Activated naive CD4-positive, alpha-beta T cell treated with anti-CD3 and anti-CD28 coated beads, Interleukin-2, amount 50 U/mL, for 72 hours (primary cell): ENCODE measurements around the gene CYS1. TPM values are rescaled to one million over a fixed set of nuclear protein-coding genes. Genes with fewer than 3 reads are reported as not detected.

Experiments used
- ATAC-seq, 2 donors: fragments of 150-1000 bp; cut with Tn5 transposase; 2 replicates each; pipeline ENCODE4 v1.10.0; 2021; ENCODE audit warnings: mild to moderate bottlenecking in 2 of 2, moderate library complexity in 2 of 2
- DNase-seq, 2 donors: peaks; one replicate each; pipeline ENCODE4 v3.0.0; 2021 to 2022; ENCODE audit warnings: low spot score in 2 of 2
- H3K27ac Mint-ChIP-seq, 2 donors: one replicate each; pipeline ENCODE4 v1.8.0; 2022; ENCODE audit warnings: mild to moderate bottlenecking in 2 of 2, mixed read lengths in 2 of 2
- H3K36me3 Mint-ChIP-seq, 2 donors: one replicate each; pipeline ENCODE4 v1.8.0; 2022; ENCODE audit warnings: mixed read lengths in 2 of 2
- H3K9me3 Mint-ChIP-seq, 2 donors: one replicate each; pipeline ENCODE4 v1.8.0; 2022; ENCODE audit warnings: mixed read lengths in 2 of 2
- total RNA-seq, 2 donors: library from RNA; stranded (reverse); gene quantifications; one replicate each; pipeline ENCODE4 v1.2.3, GENCODE V29; 2022

CYS1 gene
- total RNA-seq, 2 donors from 2014 or later: not detected

- no peak overlapping the region for H3K27ac Mint-ChIP-seq
- no peaks in the 10 kb centered on the region for H3K9me3 Mint-ChIP-seq
- DNase-seq (no peak), ATAC-seq (no peak)
- peaks cover 1 to 4% of the 10 kb centered on the region in 2 donors for H3K36me3 Mint-ChIP-seq
Observed at GRCh38 chr2:10047616-10048500, 32.4 kb downstream of the CYS1 start.

GRCh38 chr2:10046931-10047330 lies 33.3 kb downstream of the CYS1 start:
- ATAC-seq (no peak), DNase-seq (no peak)
- Mint-ChIP-seq H3K27ac (no peak overlapping the region), H3K9me3 (no peaks in the 10 kb centered on the region), H3K36me3 (peaks cover 6% of the 10 kb centered on the region in 2 donors)

- peaks cover 6% of the 10 kb centered on the region in 2 donors for H3K36me3 Mint-ChIP-seq
- H3K9me3 Mint-ChIP-seq: no peaks in the 10 kb centered on the region
- DNase-seq (no peak), ATAC-seq (no peak)
- H3K27ac Mint-ChIP-seq: no peak overlapping the region
Observed at GRCh38 chr2:10045561-10046355, 34.5 kb downstream of the CYS1 start.

- H3K27ac Mint-ChIP-seq: peak overlapping the region; percentile 5 to 48
- ATAC-seq (peak; percentile 83 to 87), DNase-seq (peak; percentile 82 to 99)
- peaks cover 6% of the 10 kb centered on the region in 2 donors for H3K36me3 Mint-ChIP-seq
- H3K9me3 Mint-ChIP-seq: no peaks in the 10 kb centered on the region
Observed at GRCh38 chr2:10043906-10044601, 36.2 kb downstream of the CYS1 start.

GRCh38 chr2:10043256-10043905 lies 36.8 kb downstream of the CYS1 start, which contains the start of gene KLF11:
Gene KLF11 (plus strand): TSS chr2:10043550. CDS start chr2:10043717, 167 bp downstream.
- peaks cover 6% of the 10 kb centered on the region in 2 donors for H3K36me3 Mint-ChIP-seq
- H3K9me3 Mint-ChIP-seq: no peaks in the 10 kb centered on the region
- peak in 1 of 2 donors; percentile 74 for DNase-seq
- H3K27ac Mint-ChIP-seq: peak within 1 kb of the TSS; percentile 48 to 87
- ATAC-seq: peak; percentile 36 to 69

- DNase-seq (peak in 1 of 2 donors; percentile 29), ATAC-seq (no peak)
- H3K27ac Mint-ChIP-seq: peak overlapping the region in 1 of 2 donors; percentile 87
- peaks cover 6% of the 10 kb centered on the region in 2 donors for H3K36me3 Mint-ChIP-seq
- no peaks in the 10 kb centered on the region for H3K9me3 Mint-ChIP-seq
Observed at GRCh38 chr2:10042301-10043161, 37.7 kb downstream of the CYS1 start.

- Mint-ChIP-seq H3K27ac (no peak overlapping the region), H3K36me3 (peaks cover 6% of the 10 kb centered on the region in 2 donors), H3K9me3 (no peaks in the 10 kb centered on the region)
- DNase-seq: no peak
- ATAC-seq: no peak
Observed at GRCh38 chr2:10041711-10042110, 38.5 kb downstream of the CYS1 start.

GRCh38 chr2:10039658-10040410 lies 40.4 kb downstream of the CYS1 start:
- no peak for DNase-seq
- no peaks in the 10 kb centered on the region for H3K9me3 Mint-ChIP-seq
- H3K27ac Mint-ChIP-seq: no peak overlapping the region
- peaks cover 6% of the 10 kb centered on the region in 2 donors for H3K36me3 Mint-ChIP-seq
- ATAC-seq: no peak

- H3K27ac Mint-ChIP-seq: peak overlapping the region in 1 of 2 donors; percentile 32
- DNase-seq (no peak), ATAC-seq (no peak)
- H3K9me3 Mint-ChIP-seq: no peaks in the 10 kb centered on the region
- peaks cover 6% of the 10 kb centered on the region in 2 donors for H3K36me3 Mint-ChIP-seq
Observed at GRCh38 chr2:10038716-10039115, 41.5 kb downstream of the CYS1 start.

GRCh38 chr2:10038123-10038522 lies 42.1 kb downstream of the CYS1 start:
- ATAC-seq (no peak), DNase-seq (no peak)
- Mint-ChIP-seq H3K27ac (no peak overlapping the region), H3K36me3 (peaks cover 6% of the 10 kb centered on the region in 2 donors), H3K9me3 (no peaks in the 10 kb centered on the region)

- ATAC-seq (peak; percentile 73 to 79), DNase-seq (no peak)
- Mint-ChIP-seq H3K9me3 (no peaks in the 10 kb centered on the region), H3K36me3 (no peaks in the 10 kb centered on the region), H3K27ac (no peak overlapping the region)
Observed at GRCh38 chr2:10036095-10036884, 43.9 kb downstream of the CYS1 start.

- no peak for DNase-seq
- Mint-ChIP-seq H3K27ac (no peak overlapping the region), H3K36me3 (no peaks in the 10 kb centered on the region), H3K9me3 (no peaks in the 10 kb centered on the region)
- no peak for ATAC-seq
Observed at GRCh38 chr2:10035633-10036032, 44.6 kb downstream of the CYS1 start.

- Mint-ChIP-seq H3K9me3 (no peaks in the 10 kb centered on the region), H3K27ac (no peak overlapping the region), H3K36me3 (no peaks in the 10 kb centered on the region)
- DNase-seq (no peak), ATAC-seq (peak in 1 of 2 donors; percentile 68)
Observed at GRCh38 chr2:10035053-10035422, 45.2 kb downstream of the CYS1 start.

- DNase-seq: no peak
- Mint-ChIP-seq H3K27ac (no peak overlapping the region), H3K9me3 (no peaks in the 10 kb centered on the region), H3K36me3 (no peaks in the 10 kb centered on the region)
- ATAC-seq: no peak
Observed at GRCh38 chr2:10034333-10035052, 45.7 kb downstream of the CYS1 start.
